HepG2 (cell line): ENCODE results near the gene RABGGTA. TPM values are rescaled to one million over a fixed set of nuclear protein-coding genes. Genes with fewer than 3 reads are reported as not detected.

ENCODE experiments used
- AGO1 ChIP-seq: fragments of 200-400 bp; formaldehyde crosslinking; IDR thresholded peaks from 2 replicates; pipeline ENCODE4 v1.6.1; 2017; ENCODE audit warnings: mild to moderate bottlenecking, low read depth, low read length, moderate library complexity; ENCODE audit not compliant: poor library complexity, severe bottlenecking
- FOXO4 ChIP-seq: sonication (generic); formaldehyde crosslinking; conservative IDR thresholded peaks from 2 replicates; pipeline ENCODE4 v1.8.1; 2023; ENCODE audit warnings: missing genetic modification reagents
- ISL2 ChIP-seq: sonication (generic); formaldehyde crosslinking; IDR thresholded peaks from 2 replicates; pipeline ENCODE4 v1.5.0; 2020; ENCODE audit warnings: missing genetic modification reagents
- KAT8 ChIP-seq: IDR thresholded peaks from 2 replicates; pipeline ENCODE4 v1.6.1; 2016; ENCODE audit warnings: missing genetic modification reagents, missing compliant biosample characterization
- MED1 ChIP-seq: sonication (generic); formaldehyde crosslinking; IDR thresholded peaks from 2 replicates; pipeline ENCODE4 v1.4.0; 2020; ENCODE audit warnings: missing genetic modification reagents
- MEF2D ChIP-seq: sonication (generic); formaldehyde crosslinking; IDR thresholded peaks from 2 replicates; pipeline ENCODE4 v1.5.1; 2020; ENCODE audit warnings: mild to moderate bottlenecking, missing genetic modification reagents
- PRPF4 ChIP-seq: fragments of 200-400 bp; formaldehyde crosslinking; IDR thresholded peaks from 2 replicates; pipeline ENCODE4 v1.6.1; 2016; ENCODE audit warnings: low read length, low read depth; ENCODE audit not compliant: poor library complexity, severe bottlenecking
- RFXANK ChIP-seq: IDR thresholded peaks from 2 replicates; pipeline ENCODE4 v1.6.1; 2016
- ZBTB14 ChIP-seq: sonication (generic); formaldehyde crosslinking; IDR thresholded peaks from 2 replicates; pipeline ENCODE4 v1.4.0; 2020; ENCODE audit warnings: missing genetic modification reagents
- ZNF350 ChIP-seq: sonication (generic); formaldehyde crosslinking; IDR thresholded peaks from 2 replicates; pipeline ENCODE4 v1.4.0; 2020; ENCODE audit warnings: mild to moderate bottlenecking, low read depth, missing genetic modification reagents, borderline replicate concordance
- ZNF616 ChIP-seq: sonication (generic); formaldehyde crosslinking; IDR thresholded peaks from 2 replicates; pipeline ENCODE4 v1.5.0; 2020; ENCODE audit warnings: low read depth, mild to moderate bottlenecking, missing genetic modification reagents
- ZNF646 ChIP-seq: sonication (generic); formaldehyde crosslinking; IDR thresholded peaks from 2 replicates; pipeline ENCODE4 v1.9.0; 2021; ENCODE audit warnings: mild to moderate bottlenecking, missing genetic modification reagents
- ZNF83 ChIP-seq: sonication (generic); formaldehyde crosslinking; IDR thresholded peaks from 2 replicates; pipeline ENCODE4 v1.4.0; 2020; ENCODE audit warnings: missing genetic modification reagents, mild to moderate bottlenecking, borderline replicate concordance
- ZNF841 ChIP-seq: sonication (generic); formaldehyde crosslinking; IDR thresholded peaks from 2 replicates; pipeline ENCODE4 v1.8.1; 2023; ENCODE audit warnings: missing genetic modification reagents, borderline replicate concordance
- polyA plus RNA-seq, 8 experiments: library from polyadenylated mRNA; depleted of rRNA in 3 of 8; stranded (reverse) in 7 of 8; unstranded in 1 of 8; fragments of >200 nt; fragmentation: Illumina TruSeq in 4 of 8; extraction: Trizol in 4 of 8; gene quantifications; 2 replicates each; pipeline versions ENCODE4 v1.2.1 to v1.2.3, GENCODE V29; 2011 to 2016; ENCODE audit warnings: low read depth in 4 of 8, missing spikeins in 1 of 8, mixed read lengths in 1 of 8; ENCODE audit not compliant: insufficient read depth in 1 of 8
- total RNA-seq, 5 experiments: library from RNA; depleted of rRNA; stranded (reverse); fragments of >200 nt; fragmentation: Illumina TruSeq; extraction: Trizol; gene quantifications; 2 replicates each; pipeline ENCODE4 v1.2.3, GENCODE V29; 2016; ENCODE audit warnings: low read depth in 1 of 5

The RABGGTA gene
- total and polyA plus RNA-seq, 2 of the 13 experiments (the other 11 are each of a cell fraction or from before 2014, with no cell fraction given): 57.9 to 90.8 TPM

GRCh38 chr14:24315807-24316596 lies 44.6 kb upstream of the RABGGTA start (continued):
- TF ChIP-seq ZNF841 (CRISPR knock-in tag) (no peak), ZNF646 (CRISPR knock-in tag) (no peak), FOXO4 (CRISPR knock-in tag) (no peak), AGO1 (peak; percentile 88), PRPF4 (no peak), RFXANK (peak; percentile 72; the same call in 1 of the 2 replicates), MEF2D (peak; percentile 93; the same call in 1 of the 2 replicates), ZBTB14 (CRISPR knock-in tag) (peak; percentile 72), ISL2 (peak; percentile 88; the same call in 1 of the 2 replicates), MED1 (CRISPR knock-in tag) (peak; percentile 90), ZNF350 (CRISPR knock-in tag) (peak; percentile 86; the same call in 1 of the 2 replicates), KAT8 (peak; percentile 95), ZNF616 (CRISPR knock-in tag) (peak; percentile 98), ZNF83 (CRISPR knock-in tag) (peak; percentile 99)
